GM18508 (cell line): ENCODE results near the gene GABRG3.

Experiments used
- ATAC-seq: cut with Tn5 transposase; IDR thresholded peaks from one replicate; pipeline ENCODE4 v1.9.1; 2021; ENCODE audit warnings: moderate number of reproducible peaks; ENCODE audit not compliant: insufficient read depth, unreplicated experiment

GABRG3 gene

DNA sequence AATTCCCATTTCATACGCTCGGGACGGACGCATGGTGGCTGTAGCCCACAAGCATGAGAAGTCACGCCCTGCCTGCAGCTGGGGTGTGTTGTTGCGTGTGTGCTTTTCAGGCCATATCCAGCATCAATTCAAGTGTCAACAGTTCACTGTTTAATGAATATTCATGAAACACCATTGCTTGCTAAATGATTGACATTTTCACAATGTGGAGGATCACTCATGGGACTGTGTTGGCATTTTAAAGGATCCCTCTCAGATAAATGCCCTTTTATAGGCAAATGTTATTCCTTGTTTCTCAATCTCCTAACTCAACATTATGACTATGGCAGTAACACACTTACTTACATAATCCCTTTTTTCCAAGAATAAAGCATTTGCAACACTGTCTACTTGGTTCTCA is 511.3 kb downstream of the GABRG3 start:
- ATAC-seq = no peak

GRCh38 chr15:27483124-27483523 is 512.1 kb downstream of the GABRG3 start:
- ATAC-seq = no peak

DNA sequence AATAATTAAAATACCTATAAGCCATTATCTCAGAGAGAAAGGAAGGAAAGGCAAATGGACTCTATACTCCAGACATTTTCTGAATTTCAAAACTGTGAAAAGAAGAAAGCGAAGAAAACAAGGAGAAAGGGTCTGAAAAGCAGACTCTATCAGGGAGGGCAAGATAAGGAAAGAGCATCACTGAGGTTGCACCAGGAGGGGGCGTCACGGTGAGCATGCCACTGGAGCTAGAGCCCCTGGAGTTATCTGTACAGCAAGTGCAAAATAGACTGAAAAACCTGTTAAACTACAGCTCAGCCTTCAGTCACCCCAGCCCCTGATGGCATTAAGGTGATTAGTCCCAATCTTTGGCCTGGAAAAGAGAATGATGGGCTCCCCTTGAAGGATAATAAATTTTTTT is 514.3 kb downstream of the GABRG3 start:
- no peak for ATAC-seq

DNA sequence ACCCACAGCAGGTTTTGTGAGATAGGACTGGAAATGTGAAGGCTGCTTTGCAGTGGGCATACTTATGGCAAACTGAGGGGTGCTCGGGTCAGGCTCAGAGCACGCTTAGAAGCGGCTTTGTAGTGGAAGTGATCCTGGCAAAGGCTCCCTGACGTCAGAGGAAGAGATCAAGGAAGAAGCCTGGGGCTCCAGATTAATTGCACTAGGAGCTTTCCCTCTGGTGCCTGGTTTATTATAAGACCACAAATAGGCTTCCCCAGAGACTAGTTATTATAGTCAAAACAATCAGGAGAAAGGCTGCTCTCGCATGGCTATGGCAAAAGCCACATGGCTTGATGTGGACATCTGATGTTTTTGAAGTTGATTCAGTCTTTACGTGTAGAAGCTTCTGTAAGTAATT is 515.1 kb downstream of the GABRG3 start:
- ATAC-seq = no peak

DNA sequence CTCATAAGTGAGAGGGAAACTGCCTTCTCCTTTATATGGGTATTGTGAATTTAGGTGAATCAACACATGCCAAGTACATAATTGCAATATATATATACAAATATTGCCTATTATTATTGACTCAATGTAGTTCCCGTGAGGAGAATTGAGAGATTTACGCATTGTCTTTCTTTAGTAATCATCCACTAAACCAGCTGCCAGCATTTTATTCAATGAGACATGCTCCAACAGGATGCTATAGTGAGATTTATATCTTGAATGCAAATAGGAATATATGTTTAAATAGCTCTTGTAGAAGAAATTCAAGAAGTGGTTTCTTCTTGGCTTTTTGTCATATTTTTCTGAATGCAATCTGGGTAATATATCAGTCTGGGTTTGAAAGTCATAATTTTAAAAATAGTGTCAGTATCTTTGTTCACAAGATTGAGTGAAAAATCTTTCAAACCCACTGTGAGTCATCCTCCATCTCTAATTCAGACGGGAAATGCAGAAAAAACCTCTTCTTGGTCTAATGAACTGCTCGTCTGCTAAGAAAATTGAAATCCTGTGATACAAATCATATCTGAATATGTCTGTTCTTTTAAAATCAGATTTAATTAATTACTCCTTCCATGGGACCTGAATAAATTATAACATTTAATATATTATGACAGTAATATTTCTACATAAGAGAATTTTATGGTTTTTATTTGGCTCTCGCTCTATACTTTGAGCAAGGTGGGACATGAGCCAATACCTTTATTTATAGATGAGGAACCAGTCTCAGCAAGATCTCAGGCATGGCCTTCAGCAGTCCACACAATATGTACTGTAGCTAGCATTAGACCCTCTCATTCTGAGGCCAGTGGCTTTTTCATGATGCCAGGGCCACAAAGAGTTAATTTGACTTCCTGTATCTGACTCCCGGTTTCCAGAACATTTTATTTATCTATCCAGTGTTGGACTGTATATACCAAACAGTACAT is 516.0 kb downstream of the GABRG3 start:
- no peak for ATAC-seq

- ATAC-seq = no peak
Measured at GRCh38 chr15:27487846-27488245, 516.9 kb downstream of the GABRG3 start.

DNA sequence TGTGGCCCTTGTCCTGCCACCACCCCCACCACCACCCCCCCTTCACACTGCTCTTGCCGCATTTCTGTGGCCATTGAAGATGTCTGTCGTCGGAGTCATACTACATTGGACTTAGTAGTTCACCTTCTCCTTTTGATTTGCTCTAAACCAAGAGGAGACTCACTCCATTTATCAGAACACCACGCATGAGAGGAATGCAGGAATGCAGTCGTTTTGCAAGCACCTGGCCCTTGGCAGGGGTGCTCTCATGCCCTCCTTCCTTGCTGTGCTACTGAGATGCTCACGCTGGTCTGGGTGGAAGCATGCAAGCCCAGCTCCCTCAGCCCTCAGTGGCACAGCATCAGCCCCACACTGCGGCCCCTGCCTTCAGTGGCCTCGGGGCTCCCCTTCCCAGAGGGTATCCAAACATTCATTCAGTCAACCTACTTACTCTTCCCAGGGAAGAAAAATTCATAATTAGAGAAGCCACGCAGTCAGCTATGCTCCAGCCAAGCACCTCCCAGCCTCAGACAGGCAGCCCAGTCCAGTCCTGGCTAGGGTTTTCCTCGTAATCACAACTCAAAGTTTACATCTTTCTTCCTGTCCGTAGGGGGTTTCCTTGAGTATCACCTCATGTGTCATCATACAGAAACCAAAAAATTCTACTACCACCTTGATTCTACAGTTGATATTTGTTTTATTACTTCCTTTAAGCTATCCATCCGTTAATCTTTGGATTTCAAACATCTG is 520.0 kb downstream of the GABRG3 start:
- no peak for ATAC-seq

DNA sequence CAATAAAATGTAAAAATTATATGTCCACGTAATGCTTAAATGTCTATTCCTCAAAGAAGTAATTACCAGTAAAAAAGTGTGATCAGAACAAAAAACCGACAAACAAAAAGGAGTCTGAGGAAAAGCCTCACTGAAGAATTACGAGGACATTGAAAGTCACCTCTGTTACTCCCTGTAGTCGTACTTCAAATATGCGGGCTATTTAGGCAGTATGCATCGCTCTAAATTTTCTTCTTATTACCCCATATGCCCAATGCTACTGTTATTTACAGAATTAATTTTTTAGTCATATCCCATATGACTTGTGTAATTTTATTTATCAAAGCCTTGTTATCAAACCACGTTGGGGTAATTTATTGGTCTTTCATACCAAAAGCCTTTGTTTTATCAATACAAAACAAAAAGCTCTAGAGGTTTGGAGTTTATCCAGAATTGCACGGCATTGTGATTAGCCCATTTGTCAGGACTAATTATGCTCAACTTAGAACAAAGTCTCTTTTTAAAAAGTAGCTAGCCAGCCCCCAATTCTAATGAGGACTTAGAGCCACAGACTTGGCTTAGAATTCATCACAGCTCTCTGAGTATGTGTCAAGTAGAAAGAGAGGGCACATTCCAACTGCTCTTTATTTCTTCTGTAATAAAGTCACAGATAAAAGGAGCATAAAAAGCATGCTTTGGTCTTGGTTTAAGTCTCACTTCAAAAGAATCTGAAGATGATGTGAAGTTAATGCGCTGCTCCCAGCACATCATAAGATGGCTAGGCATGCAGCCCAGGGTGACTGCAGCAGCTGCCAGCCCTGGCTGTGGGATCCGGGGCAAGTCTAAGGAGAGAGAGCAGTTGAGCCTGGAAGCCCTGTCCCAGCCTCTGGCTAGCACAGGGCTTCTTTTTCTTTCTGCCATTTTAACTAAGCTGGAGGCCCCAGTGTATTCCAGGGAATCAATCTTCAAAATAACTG is 521.0 kb downstream of the GABRG3 start:
- ATAC-seq = no peak

DNA sequence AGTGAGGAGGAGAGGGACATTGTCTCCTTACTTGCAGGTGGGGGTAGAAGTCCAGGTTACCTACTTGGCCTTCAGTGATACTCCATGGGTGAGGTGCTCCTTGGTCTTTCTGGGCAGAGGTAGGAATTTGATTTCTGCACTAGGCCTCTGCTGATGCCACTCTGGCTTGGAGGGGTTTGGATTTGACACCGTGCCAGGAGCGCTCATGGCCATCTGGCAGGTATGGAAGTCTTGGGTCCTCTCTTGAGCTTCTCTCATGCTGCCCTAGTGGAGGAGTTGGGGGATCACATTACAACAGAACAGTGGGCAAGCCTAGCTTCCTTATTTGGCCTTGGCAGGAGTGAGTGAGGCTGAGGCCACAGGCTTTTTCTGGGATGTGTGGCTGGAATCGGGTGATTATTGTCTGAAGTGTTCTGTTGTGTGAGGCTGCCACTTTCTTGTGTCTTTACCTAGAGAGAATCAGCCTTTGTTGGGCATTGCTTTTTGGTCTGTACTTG is 525.0 kb downstream of the GABRG3 start:
- no peak for ATAC-seq

- ATAC-seq = no peak
Measured at GRCh38 chr15:27498700-27499099, 527.7 kb downstream of the GABRG3 start.

- ATAC-seq = no peak
Measured at GRCh38 chr15:27499191-27499590, 528.2 kb downstream of the GABRG3 start.

GRCh38 chr15:27499719-27500118 is 528.7 kb downstream of the GABRG3 start:
- no peak for ATAC-seq

DNA sequence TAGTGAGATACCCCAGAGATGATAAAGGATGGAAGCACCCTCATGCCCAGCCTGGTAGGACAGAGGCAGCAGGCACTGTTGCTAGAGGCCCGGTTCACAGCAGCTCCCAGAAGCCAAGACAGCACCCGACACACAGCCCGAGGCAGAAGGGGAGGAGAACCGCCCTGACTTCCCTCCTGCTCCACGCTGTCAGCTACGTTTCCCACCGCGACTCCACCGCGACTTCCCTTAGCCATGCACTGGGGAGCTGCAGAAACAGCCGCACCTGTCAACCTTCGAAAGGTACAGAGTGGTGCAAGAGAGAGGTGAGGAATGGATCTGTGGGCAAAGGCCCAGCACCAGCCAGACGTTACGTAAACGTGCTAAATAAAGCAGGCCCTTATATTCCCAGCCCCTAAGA is 529.2 kb downstream of the GABRG3 start:
- no peak for ATAC-seq

- ATAC-seq = no peak
Measured at GRCh38 chr15:27506752-27507151, 535.8 kb downstream of the GABRG3 start.

- ATAC-seq = no peak
Measured at GRCh38 chr15:27509014-27509413, 538.0 kb downstream of the GABRG3 start.

GRCh38 chr15:27512281-27513001 is 541.5 kb downstream of the GABRG3 start:
- ATAC-seq = no peak

DNA sequence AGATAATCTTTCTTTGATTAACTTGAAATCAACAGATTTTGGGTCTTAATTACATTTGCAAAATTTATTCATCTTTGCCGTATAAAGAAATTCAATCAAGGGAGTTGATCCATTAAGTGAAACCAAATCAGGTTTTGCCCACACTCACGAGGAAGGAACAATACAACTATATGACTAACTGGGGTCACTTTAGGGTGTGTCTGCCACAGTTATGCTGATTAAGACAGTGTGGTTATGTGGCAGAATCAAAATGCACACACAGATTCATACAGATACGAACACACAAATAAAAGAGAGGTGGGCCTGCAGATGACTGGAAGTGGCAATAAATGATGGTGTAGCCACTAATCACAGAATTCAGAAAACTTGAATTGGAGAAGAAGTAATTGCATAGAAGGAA is 543.5 kb downstream of the GABRG3 start:
- no peak for ATAC-seq

- no peak for ATAC-seq
Measured at GRCh38 chr15:27527490-27528067, 556.6 kb downstream of the GABRG3 start.

DNA sequence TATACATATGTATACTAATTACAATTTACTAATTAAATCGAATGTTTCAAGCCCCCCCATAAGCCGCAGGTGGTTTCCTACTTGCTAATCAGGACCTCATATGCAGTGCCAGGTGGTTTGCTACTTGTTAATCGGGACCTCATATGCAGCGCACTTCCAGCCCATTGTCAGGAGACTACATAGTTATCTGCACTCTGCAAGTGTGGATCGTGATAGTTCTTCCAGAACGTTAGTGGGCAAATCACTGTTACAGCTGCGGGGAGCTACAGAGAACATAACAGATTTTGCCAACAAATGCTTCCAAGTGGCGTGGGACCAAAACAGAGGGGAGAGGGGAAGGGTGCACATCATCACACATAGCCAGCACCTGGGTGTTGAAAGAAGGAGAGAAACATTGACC is 558.4 kb downstream of the GABRG3 start:
- ATAC-seq = no peak
